C4-2B (cell line): ENCODE measurements around the gene PCDHGB1.

Source experiments
- CTCF ChIP-seq: fragments of 450-650 bp; conservative IDR thresholded peaks from 2 replicates; pipeline ENCODE4 v1.5.1; 2017; ENCODE audit warnings: mild to moderate bottlenecking
- ZFX ChIP-seq: fragments of 450-650 bp; IDR thresholded peaks from 2 replicates; pipeline ENCODE4 v1.6.1; 2017

GRCh38 chr5:141374627-141375026, 24.7 kb downstream of the PCDHGB1 start:
- TF ChIP-seq CTCF: no peak
- no peak for TF ChIP-seq ZFX
